A549 (cell line): Measurements from ENCODE around the gene CCDC152. TPM values are rescaled to one million over a fixed set of nuclear protein-coding genes. Genes with fewer than 3 reads are reported as not detected.

Experiments used
- ATAC-seq, 2 experiments: fragments of 200-7000 bp in 1 of 2; fragments of >200 bp in 1 of 2; cut with Nextera tagmentation in 1 of 2; cut with Tn5 transposase in 1 of 2; 3 replicates each; pipeline versions ENCODE4 v1.8.0 to v1.9.1; 2018 to 2020; ENCODE audit warnings: mild to moderate bottlenecking in 1 of 2, moderate library complexity in 1 of 2
- CTCF ChIA-PET: fragments of 300-600 bp; sonication (Branson Sonifier 250); formaldehyde crosslinking; extraction: SDS; loops from one replicate; lab custom pipeline; 2021; ENCODE audit warnings: antibody characterized with exemption, inconsistent platforms; lab: Yijun Ruan, JAX
- POLR2A ChIA-PET: fragments of 350-600 bp; formaldehyde crosslinking; extraction: SDS; loops from one replicate; lab custom pipeline; 2021; ENCODE audit warnings: antibody characterized with exemption, inconsistent platforms; lab: Yijun Ruan, JAX
- DNase-seq, 2 experiments: peaks; one replicate each; pipeline versions ENCODE4 v3.0.0 to v3.0.0-alpha.2; 2011 to 2016; ENCODE audit warnings: low read depth in 1 of 2, low spot score in 1 of 2
- FAIRE-seq: peaks from 2 replicates; lab custom pipeline; 2011; peaks lifted over from hg19 to GRCh38; lab: Jason Lieb, UNC
- H3K27ac ChIP-seq, 2 experiments: fragments of >200 bp; sonication (Bioruptor Twin); formaldehyde crosslinking; 3 replicates each; pipeline ENCODE4 v1.5.1; 2016 to 2017
- H3K4me1 ChIP-seq: fragments of >200 bp; sonication (Bioruptor Twin); formaldehyde crosslinking; 3 replicates; pipeline ENCODE4 v1.6.1; 2016
- H3K4me2 ChIP-seq: fragments of >200 bp; sonication (Bioruptor Twin); formaldehyde crosslinking; 3 replicates; pipeline ENCODE4 v1.6.1; 2016
- H3K4me3 ChIP-seq: fragments of >200 bp; sonication (Bioruptor Twin); formaldehyde crosslinking; 3 replicates; pipeline ENCODE4 v1.5.1; 2016
- H3K9me3 ChIP-seq: fragments of >200 bp; sonication (Bioruptor Twin); formaldehyde crosslinking; 3 replicates; pipeline ENCODE4 v1.6.1; 2016
- ATOH8 ChIP-seq: fragments of 250-450 bp; sonication (Bioruptor Pico); IDR thresholded peaks from 2 replicates; pipeline ENCODE4 v1.5.0; 2020; ENCODE audit warnings: low read depth, mild to moderate bottlenecking, moderate library complexity
- BCL3 ChIP-seq: fragments of >200 bp; sonication (Bioruptor Twin); formaldehyde crosslinking; IDR thresholded peaks from 3 replicates; pipeline ENCODE4 v1.6.1; 2016
- BHLHE40 ChIP-seq: IDR thresholded peaks from 2 replicates; pipeline ENCODE4 v1.6.1; 2012; ENCODE audit warnings: low read depth, low read length, inconsistent platforms
- CBX2 ChIP-seq: fragments of 200-600 bp; sonication (generic); IDR thresholded peaks from 2 replicates; pipeline ENCODE4 v1.6.1; 2016; ENCODE audit warnings: low read depth, mild to moderate bottlenecking, borderline replicate concordance
- CEBPB ChIP-seq, 2 experiments: fragments of >200 bp in 1 of 2; sonication (Bioruptor Twin) in 1 of 2; formaldehyde crosslinking in 1 of 2; IDR thresholded peaks; 2 replicates each; pipeline ENCODE4 v1.6.1; 2012 to 2016
- CTCF ChIP-seq: fragments of >200 bp; sonication (Bioruptor Twin); formaldehyde crosslinking; IDR thresholded peaks from 3 replicates; pipeline ENCODE4 v1.5.1; 2016
- E2F6 ChIP-seq: IDR thresholded peaks from 2 replicates; pipeline ENCODE4 v1.6.1; 2012; ENCODE audit warnings: low read depth, borderline replicate concordance
- ESRRA ChIP-seq: fragments of 150-350 bp; IDR thresholded peaks from 2 replicates; pipeline ENCODE4 v1.6.1; 2014; ENCODE audit warnings: mild to moderate bottlenecking, low read length, borderline replicate concordance
- FOSL2 ChIP-seq, 2 experiments: fragments of 450-650 bp in 1 of 2; fragments of >200 bp in 1 of 2; sonication (Bioruptor Twin) in 1 of 2; formaldehyde crosslinking; IDR thresholded peaks; 2 replicates each; pipeline versions ENCODE4 v1.5.0 to v1.6.1; 2016 to 2020; ENCODE audit warnings: mild to moderate bottlenecking in 1 of 2, moderate library complexity in 1 of 2
- HDAC2 ChIP-seq: fragments of 200-600 bp; sonication (generic); IDR thresholded peaks from 2 replicates; pipeline ENCODE4 v1.6.1; 2016
- HEYL ChIP-seq: fragments of 250-450 bp; sonication (Bioruptor Pico); IDR thresholded peaks from 2 replicates; pipeline ENCODE4 v1.8.0; 2021; ENCODE audit warnings: mild to moderate bottlenecking, moderate library complexity
- HMGXB4 ChIP-seq: fragments of 250-450 bp; sonication (Bioruptor Pico); IDR thresholded peaks from 2 replicates; pipeline ENCODE4 v1.5.0; 2021; ENCODE audit warnings: mild to moderate bottlenecking, moderate library complexity, borderline replicate concordance
- HOXB13 ChIP-seq: fragments of 250-450 bp; sonication (Bioruptor Pico); IDR thresholded peaks from 2 replicates; pipeline ENCODE4 v1.5.0; 2020; ENCODE audit warnings: low read depth, mild to moderate bottlenecking, moderate library complexity
- JUN ChIP-seq, 2 experiments: fragments of >200 bp; sonication (Bioruptor Twin); formaldehyde crosslinking; IDR thresholded peaks; 2 replicates in 1 of 2; 3 replicates in 1 of 2; pipeline ENCODE4 v1.6.1; 2016 to 2017
- KDM1A ChIP-seq: fragments of 200-600 bp; sonication (generic); IDR thresholded peaks from 2 replicates; pipeline ENCODE4 v1.6.1; 2016; ENCODE audit warnings: low read depth, mild to moderate bottlenecking
- KDM5A ChIP-seq: fragments of 200-600 bp; sonication (generic); IDR thresholded peaks from 2 replicates; pipeline ENCODE4 v1.6.1; 2016; ENCODE audit warnings: antibody characterized with exemption, mild to moderate bottlenecking
- MAX ChIP-seq: IDR thresholded peaks from 2 replicates; pipeline ENCODE4 v1.6.1; 2012
- NFE2L2 ChIP-seq: fragments of 150-350 bp; conservative IDR thresholded peaks from 2 replicates; pipeline ENCODE4 v1.6.1; 2014; ENCODE audit warnings: low read length
- NPAS2 ChIP-seq: fragments of 250-450 bp; sonication (Bioruptor Pico); IDR thresholded peaks from 2 replicates; pipeline ENCODE4 v1.8.0; 2022; ENCODE audit warnings: mild to moderate bottlenecking, moderate library complexity, borderline replicate concordance
- NR3C1 ChIP-seq: fragments of >200 bp; sonication (Bioruptor Twin); formaldehyde crosslinking; IDR thresholded peaks from 3 replicates; pipeline ENCODE4 v1.6.1; 2017
- PHF8 ChIP-seq: fragments of 200-600 bp; sonication (generic); IDR thresholded peaks from 2 replicates; pipeline ENCODE4 v1.6.1; 2016; ENCODE audit warnings: low read depth, mild to moderate bottlenecking, antibody characterized with exemption, moderate library complexity, borderline replicate concordance
- POLR2A ChIP-seq: IDR thresholded peaks from 2 replicates; pipeline ENCODE4 v1.6.1; 2012; ENCODE audit warnings: mild to moderate bottlenecking, low read length
- POLR2AphosphoS2 ChIP-seq: conservative IDR thresholded peaks from 2 replicates; pipeline ENCODE4 v1.6.1; 2012; ENCODE audit warnings: low read length, improper control_type of control experiment, inconsistent platforms
- USF2 ChIP-seq: fragments of 450-650 bp; IDR thresholded peaks from 2 replicates; pipeline ENCODE4 v1.6.1; 2014; ENCODE audit warnings: antibody characterized with exemption
- ZC3H11A ChIP-seq: fragments of 450-650 bp; IDR thresholded peaks from 2 replicates; pipeline ENCODE4 v1.6.1; 2014; ENCODE audit warnings: antibody characterized with exemption, mild to moderate bottlenecking
- ZFP36 ChIP-seq: fragments of 450-650 bp; IDR thresholded peaks from 2 replicates; pipeline ENCODE4 v1.6.1; 2014; ENCODE audit warnings: borderline replicate concordance; ENCODE audit not compliant: partially characterized antibody
- ZNF302 ChIP-seq: fragments of 250-450 bp; sonication (Bioruptor Pico); IDR thresholded peaks from 2 replicates; pipeline ENCODE4 v1.9.0; 2021; ENCODE audit warnings: inconsistent platforms, mild to moderate bottlenecking, moderate library complexity
- ZSCAN20 ChIP-seq: fragments of 250-450 bp; sonication (Bioruptor Pico); IDR thresholded peaks from 2 replicates; pipeline ENCODE4 v1.8.0; 2022; ENCODE audit warnings: mild to moderate bottlenecking, moderate library complexity
- WGBS: methylation state at CpG from one replicate; pipeline ENCODE4 v1.1.6; 2017; ENCODE audit errors: missing lambda C conversion rate; 5-methylcytosine and 5-hydroxymethylcytosine counted together
- polyA plus RNA-seq, 4 experiments: library from polyadenylated mRNA; depleted of rRNA in 3 of 4; stranded (reverse); fragments of >200 nt; fragmentation: RNase III in 1 of 4; extraction: RNeasy Plus Mini Kit Qiagen cat#74134 plus additional on column Dnase treatment in 1 of 4; gene quantifications; 2 replicates in 3 of 4; 3 replicates in 1 of 4; pipeline ENCODE4 v1.2.3, GENCODE V29; 2011 to 2017

Gene CCDC152
- polyA plus RNA-seq, 2 of the 4 experiments (the other 2 are of a cell fraction) = not detected

GRCh38 chr5:42798284-42799240 is 41.9 kb downstream of the CCDC152 start:
- CTCF ChIA-PET = interaction anchor here (0.5 kb wide), 1 partner anchor 1065 kb away, joined by 3 read pairs; no protein-coding TSS in a partner anchor
- Histone ChIP-seq H3K27ac (no peak overlapping the region), H3K9me3 (no peaks in the 10 kb centered on the region; the same call in 2 of the 3 replicates), H3K4me2 (no peak overlapping the region), H3K4me1 (no peaks in the 10 kb centered on the region), H3K4me3 (no peak overlapping the region)
- FAIRE-seq = no peak
- POLR2A ChIA-PET = no interaction called here
- ATAC-seq = no peak
- TF ChIP-seq E2F6 (no peak), CTCF (no peak), HMGXB4 (CRISPR knock-in tag) (no peak), PHF8 (no peak), BHLHE40 (no peak), ZSCAN20 (CRISPR knock-in tag) (no peak), NPAS2 (no peak), ZC3H11A (no peak), HOXB13 (CRISPR knock-in tag) (no peak), POLR2AphosphoS2 (no peak), CEBPB (IDR thresholded peaks at IDR 0.05) (no peak), POLR2A (no peak), ZFP36 (no peak), KDM5A (no peak), NFE2L2 (no peak)
- 46% methylated on average over 6 of the region's 6 CpGs for WGBS
- DNase-seq = no peak

GRCh38 chr5:42799241-42799608 is 42.6 kb downstream of the CCDC152 start:
- no peak for ATAC-seq
- ChIA-PET POLR2A (no interaction called here), CTCF (no interaction called here)
- TF ChIP-seq USF2 (no peak), ESRRA (no peak), CBX2 (no peak), E2F6 (no peak), HEYL (no peak), CEBPB (IDR thresholded peaks at IDR 0.05) (no peak), JUN (IDR thresholded peaks at IDR 0.05) (no peak), HDAC2 (no peak), FOSL2 (IDR thresholded peaks at IDR 0.05) (no peak), FOSL2 (CRISPR knock-in tag; IDR thresholded peaks at IDR 0.05) (no peak), ATOH8 (CRISPR knock-in tag) (no peak), NR3C1 (no peak), ZNF302 (no peak), BCL3 (no peak), MAX (no peak), KDM1A (no peak)
- no peak for FAIRE-seq
- Histone ChIP-seq H3K4me3 (no peak overlapping the region), H3K4me1 (no peaks in the 10 kb centered on the region), H3K27ac (no peak overlapping the region), H3K9me3 (no peaks in the 10 kb centered on the region; the same call in 2 of the 3 replicates), H3K4me2 (no peak overlapping the region)
- no peak for DNase-seq
